Measurements from ENCODE around the gene PRSS21.

GRCh38 chr16:2813771-2814221 is 3.2 kb upstream of the PRSS21 start:
- TF ChIP-seq EZH2 (IDR thresholded peaks at IDR 0.05; ENCODE audit: insufficient read depth, poor library complexity, severe bottlenecking), result no peak
- no peak for TF ChIP-seq EZH2phosphoT487 (IDR thresholded peaks at IDR 0.05; ENCODE audit: insufficient read depth, low read depth)
